K562 (cell line): Measurements from ENCODE around the gene NEURL2. TPM values are rescaled to one million over a fixed set of nuclear protein-coding genes. Genes with fewer than 3 reads are reported as not detected.

Experiments used
- ARHGAP35 ChIP-seq: fragments of 450-650 bp; IDR thresholded peaks from 2 replicates; pipeline ENCODE4 v1.6.1; 2018; ENCODE audit not compliant: partially characterized antibody
- CHD7 ChIP-seq: fragments of 200-600 bp; sonication (generic); IDR thresholded peaks from one replicate; pipeline ENCODE4 v1.6.1; 2012; ENCODE audit warnings: mild to moderate bottlenecking, low read depth, low read length, inconsistent platforms
- CREBBP ChIP-seq: IDR thresholded peaks from one replicate; pipeline ENCODE4 v1.6.1; 2012; ENCODE audit warnings: low read depth, mild to moderate bottlenecking, control low read depth, inconsistent platforms, low read length
- GABPB2 ChIP-seq: fragments of 250-450 bp; sonication (Bioruptor Pico); conservative IDR thresholded peaks from 2 replicates; pipeline ENCODE4 v1.5.1; 2021; ENCODE audit warnings: mild to moderate bottlenecking
- KAT8 ChIP-seq: fragments of 450-650 bp; IDR thresholded peaks from 2 replicates; pipeline ENCODE4 v1.6.1; 2016; ENCODE audit warnings: low read depth, mild to moderate bottlenecking
- POLR3G ChIP-seq: IDR thresholded peaks from 2 replicates; pipeline ENCODE4 v1.6.1; 2011; ENCODE audit not compliant: insufficient read length, insufficient replicate concordance; ENCODE audit errors: extremely low read depth
- SAFB2 ChIP-seq: fragments of 200-400 bp; formaldehyde crosslinking; IDR thresholded peaks from 2 replicates; pipeline ENCODE4 v1.6.1; 2018; ENCODE audit warnings: borderline replicate concordance, low read length, low read depth, moderate library complexity; ENCODE audit not compliant: severe bottlenecking
- TBL1XR1 ChIP-seq, 2 experiments: IDR thresholded peaks; 2 replicates each; pipeline ENCODE4 v1.6.1; 2012; ENCODE audit warnings: improper control_type of control experiment in 2 of 2, low read length in 2 of 2, mild to moderate bottlenecking in 1 of 2
- TOE1 ChIP-seq, 2 experiments: fragments of 450-650 bp in 1 of 2; sonication (generic) in 1 of 2; formaldehyde crosslinking in 1 of 2; IDR thresholded peaks; 2 replicates each; pipeline versions ENCODE4 v1.7.1 to v1.8.0; 2016 to 2022; ENCODE audit warnings: borderline replicate concordance in 2 of 2, mild to moderate bottlenecking in 2 of 2, antibody characterized with exemption in 1 of 2, inconsistent platforms in 1 of 2, low read depth in 1 of 2, missing genetic modification reagents in 1 of 2, moderate library complexity in 1 of 2
- UBTF ChIP-seq, 2 experiments: IDR thresholded peaks; 2 replicates each; pipeline ENCODE4 v1.6.1; 2012; ENCODE audit warnings: improper control_type of control experiment in 2 of 2, low read depth in 2 of 2, low read length in 2 of 2, borderline replicate concordance in 1 of 2
- XRCC4 ChIP-seq: IDR thresholded peaks from one replicate; pipeline ENCODE4 v1.6.1; 2011; ENCODE audit not compliant: insufficient read depth, insufficient read length; ENCODE audit errors: extremely low read depth
- ZNF445 ChIP-seq: fragments of 250-450 bp; sonication (Bioruptor Pico); IDR thresholded peaks from 2 replicates; pipeline ENCODE4 v1.4.0; 2020; ENCODE audit warnings: low read depth, mild to moderate bottlenecking, moderate library complexity
- polyA plus RNA-seq, 8 experiments: library from polyadenylated mRNA; depleted of rRNA in 4 of 8; stranded (reverse) in 5 of 8; unstranded in 3 of 8; fragments of >200 nt; fragmentation: Nextera tagmentation in 2 of 8; fragmentation: Illumina TruSeq in 1 of 8; extraction: Ambion mirVana in 2 of 8; extraction: Trizol in 1 of 8; gene quantifications; 2 replicates each; pipeline versions ENCODE4 v1.2.1 to v1.2.3, GENCODE V29; 2011 to 2014; ENCODE audit warnings: inconsistent platforms in 1 of 8, missing spikeins in 1 of 8
- total RNA-seq, 7 experiments: library from RNA; depleted of rRNA in 6 of 7; stranded (reverse); fragments of >200 nt in 6 of 7; fragmentation: Illumina TruSeq in 2 of 7; extraction: Trizol in 2 of 7; gene quantifications; 2 replicates each; pipeline versions ENCODE4 v1.2.1 to v1.2.3, GENCODE V29; 2011 to 2021; ENCODE audit warnings: low replicate concordance in 1 of 7

NEURL2 gene
- total and polyA plus RNA-seq, 9 of the 15 experiments (the other 6 are each of a cell fraction or from before 2014, with no cell fraction given), result 0.22 to 1.9 (median 0.50) TPM; not detected in 1

GRCh38 chr20:45880988-45881788 lies 9.8 kb downstream of the NEURL2 start, which contains the start of gene ZSWIM1 (continued):
- TF ChIP-seq ZNF445 (CRISPR knock-in tag) (no peak), KAT8 (no peak), CREBBP (no peak), CHD7 (no peak), SAFB2 (no peak), GABPB2 (CRISPR knock-in tag) (no peak), POLR3G (no peak), TOE1 (IDR thresholded peaks at IDR 0.05; ENCODE audit: borderline replicate concordance) (no peak), TOE1 (CRISPR knock-in tag; IDR thresholded peaks at IDR 0.05; ENCODE audit: borderline replicate concordance, low read depth) (no peak), XRCC4 (no peak), TBL1XR1 (IDR thresholded peaks at IDR 0.05; ENCODE audit: low read length in 2 of 2) (peak in 1 of 2 experiments; percentile 77; a peak in 2 of 4 replicates), ARHGAP35 (no peak), UBTF (IDR thresholded peaks at IDR 0.05; ENCODE audit: borderline replicate concordance in 1 of 2, low read depth in 2 of 2, low read length in 2 of 2) (0 out of 4 replicates have a peak, but pooled peaks of 1 of the 2 experiments have one; percentile 41)
